CD4-positive, alpha-beta T cell treated with Interleukin-4 for 1 hour (primary cell): ENCODE results near the gene WNT6.
"Not testable (repeated sequence)": the region's sequence is repeated elsewhere in the genome, so short reads cannot be mapped to it uniquely, and the experiment has no call there.

Experiments used
- DNase-seq, 2 donors: peaks; one replicate each; pipeline ENCODE4 v3.0.0-alpha.2; 2020 to 2022

WNT6 gene

DNA sequence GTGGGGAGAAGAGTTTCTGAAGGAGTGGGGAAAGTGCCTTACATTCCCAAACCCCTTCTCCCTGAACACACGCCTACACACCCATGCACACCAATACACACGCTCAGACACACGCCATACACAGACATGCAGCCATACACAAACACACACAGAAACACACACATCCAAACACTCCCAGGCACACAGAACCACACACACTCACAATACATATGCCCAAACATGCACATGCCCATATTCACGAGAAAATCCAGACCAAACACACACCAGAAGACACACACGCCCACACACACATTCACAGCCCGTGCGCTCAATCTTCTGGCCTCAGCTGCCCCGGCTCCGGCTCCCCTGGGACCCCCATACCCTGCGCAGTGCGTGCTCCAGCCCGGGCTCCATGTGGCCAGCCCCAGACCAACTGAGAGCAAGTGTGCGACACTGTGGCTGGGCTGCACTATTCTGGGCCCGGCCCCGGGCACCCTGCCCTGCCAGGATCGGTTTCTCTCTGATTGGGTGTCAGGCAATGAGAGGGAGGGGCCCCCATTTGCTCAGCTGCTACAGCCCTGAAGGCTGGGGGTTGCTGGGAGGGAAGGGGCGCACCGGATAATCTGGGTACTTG, 28.1 kb upstream of the WNT6 start, which contains the start of gene PRKAG3:
PRKAG3 (minus strand) TSS at position 426 of the 613 bp plus-strand sequence.
- DNase-seq: no peak

GRCh38 chr2:218832081-218832480, 27.5 kb upstream of the WNT6 start:
- no peak for DNase-seq

GRCh38 chr2:218832520-218832919, 27.1 kb upstream of the WNT6 start:
- DNase-seq: no peak

DNA sequence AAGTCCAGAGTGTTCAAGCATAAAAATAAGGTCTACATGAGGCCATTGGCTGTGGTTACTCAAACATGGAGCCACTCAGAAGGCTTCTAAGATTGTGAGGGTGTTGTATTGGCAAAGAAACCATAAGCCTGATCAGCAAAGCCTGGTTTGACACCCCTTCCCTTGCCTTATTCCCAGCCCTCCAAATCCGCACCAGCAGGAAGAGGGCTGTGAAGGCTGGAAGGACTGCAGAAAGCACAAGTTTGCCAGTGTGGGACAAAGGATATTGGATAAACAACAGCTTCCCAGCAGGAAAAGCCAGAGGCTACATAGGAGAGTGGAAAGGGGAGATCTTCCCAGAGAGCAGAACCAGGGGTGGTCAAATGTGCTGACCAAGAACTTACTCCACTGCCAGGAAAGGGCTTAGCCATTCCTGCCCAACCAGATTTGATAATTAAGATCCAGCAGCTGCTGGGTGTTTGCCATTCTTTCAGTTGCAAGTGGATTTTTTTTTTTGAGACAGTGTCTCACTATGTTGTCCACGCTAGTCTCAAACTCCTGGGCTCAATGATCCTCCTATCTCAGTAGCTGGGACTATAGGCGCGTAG, 26.5 kb upstream of the WNT6 start:
- no peak for DNase-seq

- no peak for DNase-seq
Observed at GRCh38 chr2:218834685-218835084, 24.9 kb upstream of the WNT6 start.

DNA sequence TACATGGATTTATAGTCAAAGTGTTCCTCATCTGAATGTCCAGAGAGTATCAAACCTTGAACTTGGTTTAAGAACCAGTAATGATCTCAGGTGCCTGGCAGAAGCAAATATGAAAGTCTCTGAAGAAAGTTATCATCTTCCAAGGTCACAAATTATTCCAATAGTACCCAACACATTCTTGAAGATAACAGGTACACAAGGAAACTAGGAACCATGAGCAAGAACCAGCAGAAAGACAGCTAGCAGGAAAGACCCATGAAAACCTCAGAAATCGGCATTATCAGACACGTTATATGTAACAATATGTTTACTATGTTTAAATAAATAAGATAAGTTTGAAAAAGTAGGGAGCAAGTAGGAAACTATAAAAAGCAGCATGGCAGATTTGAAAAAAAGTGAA, 22.1 kb upstream of the WNT6 start:
- no peak for DNase-seq

DNA sequence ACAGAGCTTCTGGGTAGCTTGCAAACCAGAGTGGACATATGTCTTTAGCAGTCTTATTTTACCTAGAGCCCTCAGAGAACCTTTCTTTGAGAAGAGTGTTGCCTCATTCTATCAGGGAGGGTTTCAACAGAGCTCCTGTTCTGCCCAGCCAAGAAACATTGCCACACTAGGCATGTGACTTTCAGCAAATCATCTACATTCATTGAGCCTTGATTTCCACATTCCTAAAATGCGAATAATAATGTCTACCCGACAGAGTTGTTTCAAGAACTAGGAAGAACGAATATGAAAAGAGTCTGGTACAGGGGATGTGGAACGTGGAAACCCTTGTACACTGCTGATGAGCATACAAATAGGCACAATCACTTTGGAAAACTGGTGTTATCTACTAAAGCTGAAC, 20.2 kb upstream of the WNT6 start:
- no peak for DNase-seq

DNA sequence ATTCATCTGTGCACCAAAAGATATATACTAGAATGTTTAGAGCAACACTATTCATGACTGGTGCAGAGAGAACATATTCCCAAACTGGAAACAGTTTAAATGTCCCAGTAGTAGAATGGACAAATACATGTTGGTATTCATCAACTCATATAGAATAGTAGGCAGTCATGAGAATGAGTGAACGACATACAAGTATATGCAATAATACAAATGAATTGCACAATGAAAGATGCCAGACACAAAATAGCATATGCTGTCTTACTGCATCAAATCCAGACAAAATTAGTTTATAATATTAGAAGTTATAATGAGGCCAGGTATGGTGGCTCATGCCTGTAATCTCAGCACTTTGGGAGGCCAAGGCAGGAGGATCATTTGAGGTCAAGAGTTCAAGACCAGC, 19.7 kb upstream of the WNT6 start:
- no peak for DNase-seq

DNA sequence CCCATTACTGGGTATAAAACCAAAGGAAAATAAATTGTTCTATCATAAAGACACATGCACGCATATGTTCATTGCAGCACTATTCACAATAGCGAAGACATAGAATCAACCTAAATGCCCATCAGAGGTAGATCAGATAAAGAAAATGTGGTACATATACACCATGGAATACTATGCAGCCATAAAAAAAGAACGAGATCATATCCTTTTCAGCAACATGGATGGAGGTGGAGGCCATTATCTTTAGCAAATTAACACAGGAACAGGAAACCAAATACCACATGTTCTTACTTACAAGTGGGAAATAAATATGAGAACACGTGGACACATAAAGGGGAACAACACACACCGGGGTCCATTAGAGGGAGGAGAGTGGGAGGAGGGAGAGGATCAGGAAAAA, 15.3 kb upstream of the WNT6 start:
- not testable (repeated sequence) for DNase-seq

DNA sequence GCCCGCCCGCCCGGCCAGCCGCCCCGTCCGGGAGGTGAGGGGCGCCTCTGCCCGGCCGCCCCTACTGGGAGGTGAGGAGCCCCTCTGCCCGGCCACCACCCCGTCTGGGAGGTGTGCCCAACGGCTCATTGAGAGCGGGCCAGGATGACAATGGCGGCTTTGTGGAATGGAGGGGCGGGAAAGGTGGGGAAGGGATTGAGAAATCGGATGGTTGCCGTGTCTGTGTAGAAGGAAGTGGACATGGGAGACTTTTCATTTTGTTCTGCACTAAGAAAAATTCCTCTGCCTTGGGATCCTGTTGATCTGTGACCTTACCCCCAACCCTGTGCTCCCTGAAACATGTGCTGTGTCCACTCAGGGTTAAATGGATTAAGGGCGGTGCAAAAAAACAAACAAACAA, 12.6 kb upstream of the WNT6 start:
- DNase-seq: peak in 1 of 2 donors; percentile 0

DNA sequence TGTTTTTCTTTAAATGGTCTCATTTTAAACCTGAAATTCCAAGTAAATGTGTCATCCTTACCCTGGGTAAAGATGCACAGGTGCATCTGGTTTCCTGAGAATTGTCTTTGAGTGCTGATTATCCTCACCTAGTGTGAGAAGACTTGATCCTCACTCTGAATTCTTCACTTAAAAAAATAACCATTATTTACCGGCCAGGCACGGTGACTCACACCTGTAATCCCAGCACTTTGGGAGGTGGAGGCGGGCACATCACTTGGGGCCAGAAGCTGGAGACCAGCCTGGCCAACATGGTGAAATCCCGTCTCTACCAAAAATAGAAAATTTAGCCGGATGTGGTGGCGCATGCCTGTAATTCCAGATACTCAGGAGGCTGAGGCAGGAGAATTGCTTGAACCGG, 9.9 kb upstream of the WNT6 start:
- no peak for DNase-seq

GRCh38 chr2:218850796-218851195, 8.8 kb upstream of the WNT6 start:
- peak in 1 of 2 donors; percentile 1 for DNase-seq

DNA sequence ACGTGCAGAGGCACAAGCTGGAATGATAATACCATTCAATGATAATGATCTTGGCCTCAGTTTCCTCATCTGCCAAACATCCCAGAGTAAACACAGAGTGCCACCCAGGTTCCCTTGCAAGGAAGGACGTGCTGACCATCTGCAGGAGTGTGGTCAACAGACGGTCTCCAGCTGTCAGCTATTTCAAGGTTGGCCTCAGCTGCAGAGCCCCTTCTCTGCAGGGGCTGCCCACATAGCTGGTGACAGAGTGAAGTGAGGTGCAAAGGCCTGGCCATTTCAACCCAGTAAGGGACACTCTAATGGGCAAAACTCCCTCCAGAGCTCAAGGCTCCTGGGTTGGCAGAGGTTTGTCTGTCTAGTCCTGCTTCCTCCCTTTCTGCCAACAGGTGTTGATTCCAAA, 8.3 kb upstream of the WNT6 start:
- peak in 1 of 2 donors; percentile 4 for DNase-seq

GRCh38 chr2:218852911-218853667, 6.5 kb upstream of the WNT6 start:
- peak; percentile 59 to 70 for DNase-seq

- DNase-seq: peak in 1 of 2 donors; percentile 9
Observed at GRCh38 chr2:218853766-218854165, 5.8 kb upstream of the WNT6 start.

DNA sequence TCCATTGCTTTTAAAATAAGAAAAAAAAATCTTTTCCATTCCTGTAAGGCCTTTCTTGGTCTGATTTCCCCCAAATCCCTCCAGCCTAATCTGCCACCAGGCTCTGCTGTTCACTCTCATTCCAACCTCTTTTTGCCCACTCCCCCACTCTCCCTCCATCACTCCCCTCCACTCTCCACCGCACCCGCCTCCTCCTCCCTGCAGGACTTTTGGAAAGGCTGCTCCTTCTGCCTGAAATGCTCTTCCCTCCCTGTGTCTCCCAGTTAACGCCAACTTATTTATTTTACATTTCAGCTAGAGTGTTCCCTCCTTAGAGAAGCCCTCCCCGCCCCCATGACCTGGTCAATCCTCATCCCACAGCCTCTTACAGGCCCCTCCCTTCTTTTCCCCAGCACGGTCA, 4.7 kb upstream of the WNT6 start:
- DNase-seq: no peak

DNA sequence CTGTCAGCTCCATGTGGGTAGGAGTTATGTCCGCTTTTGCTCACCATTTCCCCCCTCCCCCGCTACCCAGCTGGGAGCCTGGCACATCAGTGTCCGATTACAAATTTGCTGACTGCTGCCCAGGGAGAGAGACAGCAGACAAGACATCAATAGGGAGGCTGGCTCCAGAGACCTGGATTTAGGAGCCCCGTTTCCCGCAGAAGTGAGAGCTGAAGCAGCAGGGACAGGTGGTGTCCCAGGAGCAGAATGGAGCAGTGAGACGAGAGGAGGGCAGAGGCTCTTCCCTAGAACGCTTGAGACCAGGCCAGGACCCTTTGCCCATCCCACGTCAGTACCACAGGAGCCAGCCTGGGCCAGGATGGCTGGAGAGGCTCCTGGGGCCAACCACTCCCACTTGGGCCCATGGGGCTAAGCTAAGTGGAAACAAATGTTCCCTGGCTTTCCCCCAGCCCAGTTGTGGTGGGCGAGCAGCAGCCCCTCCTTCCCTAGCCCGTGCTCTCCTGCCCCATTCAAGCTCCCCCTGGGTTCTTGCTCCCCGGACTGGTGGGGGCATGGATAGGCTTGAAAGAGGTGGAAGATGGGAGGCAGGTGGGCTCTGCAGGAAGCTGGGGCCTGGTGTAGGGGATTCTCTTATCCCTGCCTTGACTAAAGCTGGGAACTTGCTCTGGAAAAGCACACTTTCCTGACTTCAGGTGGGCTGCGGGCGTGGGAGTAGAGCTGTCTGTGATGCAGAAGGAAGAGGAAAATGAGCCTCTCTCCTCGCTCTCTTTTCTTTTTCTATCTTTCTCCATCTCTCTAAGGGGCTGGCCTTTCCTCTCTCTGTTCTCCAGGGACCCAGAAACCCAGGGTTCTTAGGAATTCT, 4.1 kb upstream of the WNT6 start:
- DNase-seq: peak in 1 of 2 donors; percentile 9

DNA sequence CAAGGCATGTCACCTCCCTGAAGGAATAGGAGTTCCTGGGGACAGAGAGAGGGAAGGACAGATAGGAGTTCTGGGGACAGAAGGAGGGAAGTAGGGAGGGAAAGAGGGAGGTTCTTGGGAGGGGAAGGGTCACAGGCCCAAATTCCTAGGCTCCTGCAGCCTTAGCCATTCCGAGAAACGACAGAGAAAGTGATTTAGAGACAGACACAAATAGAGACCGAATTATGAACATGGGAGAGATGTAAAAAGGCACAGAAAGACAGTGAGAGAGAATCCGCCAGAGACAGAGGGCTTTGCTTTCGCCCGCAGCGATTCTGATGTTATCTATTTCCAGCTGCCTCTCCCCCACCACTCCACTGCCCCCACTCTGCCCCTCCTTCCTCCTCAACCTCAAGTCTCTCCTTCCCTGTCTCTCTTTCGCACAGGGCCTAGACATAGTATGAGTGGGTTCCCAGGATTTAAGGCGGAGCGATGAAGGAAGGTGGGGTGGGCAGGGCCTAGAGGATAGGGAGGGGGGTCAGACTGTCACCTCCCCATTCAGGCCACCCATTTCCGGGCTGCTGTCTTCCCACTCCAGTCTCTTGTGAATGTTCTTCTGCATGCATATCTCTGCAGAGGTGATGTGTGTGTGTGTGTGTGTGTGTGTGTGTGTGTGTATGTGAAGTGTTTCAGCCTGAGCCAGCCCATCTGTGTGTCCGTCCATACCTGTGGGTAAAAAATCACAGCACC, 3.3 kb upstream of the WNT6 start:
- no peak for DNase-seq

DNA sequence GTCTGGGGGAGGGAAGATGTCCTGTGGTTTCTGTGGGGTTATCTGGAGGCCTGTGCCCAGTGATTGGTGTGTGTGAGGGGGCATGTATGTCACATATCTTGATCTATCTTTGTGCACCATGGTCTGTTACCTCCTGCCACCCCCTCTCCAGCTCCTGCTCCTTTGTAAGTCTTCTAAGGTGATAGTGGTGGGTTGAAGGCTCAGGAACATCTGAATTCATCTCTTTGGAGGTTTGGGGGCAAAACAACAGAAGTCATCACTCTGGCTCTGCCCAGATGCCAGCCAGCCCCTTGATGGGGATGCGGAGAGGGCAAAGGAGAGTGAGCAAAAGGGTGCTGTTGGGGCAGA, 2.7 kb upstream of the WNT6 start:
- no peak for DNase-seq

GRCh38 chr2:218857371-218858137, 2.1 kb upstream of the WNT6 start:
- no peak for DNase-seq

DNA sequence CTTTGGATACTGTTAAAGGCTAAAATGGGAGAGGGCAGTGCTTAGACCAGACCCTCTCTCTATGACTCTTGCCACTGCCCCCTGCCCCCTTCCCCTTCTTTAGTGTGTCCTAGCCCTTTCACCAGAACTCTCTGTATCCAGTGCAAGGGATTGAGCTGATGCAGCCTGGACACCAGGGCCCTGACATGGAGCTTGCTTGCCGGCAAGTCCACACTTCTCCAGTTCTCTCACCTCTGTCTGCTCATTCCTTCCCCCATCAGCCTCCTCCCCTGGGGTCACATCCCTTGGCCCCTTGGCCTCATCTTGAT, 1.5 kb upstream of the WNT6 start:
- DNase-seq: peak in 1 of 2 donors; percentile 5
